Kidney (tissue), 14 donors: ENCODE data around the gene POLR3E. TPM values are rescaled to one million over a fixed set of nuclear protein-coding genes. Genes with fewer than 3 reads are reported as not detected.

Experiments used
- DNase-seq, 5 donors: peaks; one replicate each; pipeline ENCODE4 v3.0.0-alpha.2; 2013 to 2020
- FAIRE-seq: peaks from 2 replicates; lab custom pipeline; 2012; peaks lifted over from hg19 to GRCh38; lab: Jason Lieb, UNC
- H3K27ac ChIP-seq, 2 donors: one replicate each; pipeline ENCODE4 v1.7.0; 2013; ENCODE audit warnings: low read depth in 2 of 2, low read length in 2 of 2, inconsistent platforms in 1 of 2
- H3K27me3 ChIP-seq: one replicate; pipeline ENCODE4 v1.7.1; 2013; ENCODE audit warnings: low read length, inconsistent platforms; ENCODE audit not compliant: control insufficient read depth, insufficient read depth
- H3K36me3 ChIP-seq, 3 donors: one replicate each; pipeline versions ENCODE4 v1.7.0 to v1.7.1; 2013; ENCODE audit warnings: low read length in 3 of 3, control low read depth in 1 of 3, inconsistent platforms in 1 of 3; ENCODE audit not compliant: insufficient read depth in 3 of 3, control insufficient read depth in 2 of 3
- H3K4me1 ChIP-seq, 3 donors: one replicate each; pipeline versions ENCODE4 v1.7.0 to v1.7.1; 2013; ENCODE audit warnings: low read length in 3 of 3, inconsistent platforms in 1 of 3, low read depth in 1 of 3; ENCODE audit not compliant: control insufficient read depth in 2 of 3, insufficient read depth in 2 of 3
- H3K4me3 ChIP-seq, 3 donors: one replicate each; pipeline versions ENCODE4 v1.7.0 to v1.8.1; 2013; ENCODE audit warnings: low read length in 3 of 3, control low read depth in 1 of 3, inconsistent platforms in 1 of 3
- H3K9ac ChIP-seq, 3 donors: one replicate each; pipeline versions ENCODE4 v1.7.0 to v1.7.1; 2013; ENCODE audit warnings: low read length in 3 of 3, control low read depth in 1 of 3, inconsistent platforms in 1 of 3
- H3K9me3 ChIP-seq, 3 donors: one replicate each; pipeline versions ENCODE4 v1.7.0 to v1.7.1; 2013; ENCODE audit warnings: low read length in 3 of 3, control low read depth in 1 of 3, inconsistent platforms in 1 of 3; ENCODE audit not compliant: control insufficient read depth in 2 of 3, insufficient read depth in 1 of 3
- intact Hi-C: fragments of 100-400 bp; cut with DNase I; formaldehyde crosslinking; loops from one replicate; pipeline ENCODE4 v1.11.1; 2022
- polyA plus RNA-seq: library from polyadenylated mRNA; stranded (reverse); fragments of 350-450 nt; fragmentation: Illumina TruSeq; extraction: RNeasy Lipid Tissue Mini Kit (QIAGEN cat#74804); gene quantifications from one replicate; pipeline ENCODE4 v1.2.3, GENCODE V29; 2014; ENCODE audit warnings: low read depth, low replicate concordance; ENCODE audit not compliant: insufficient read depth
- total RNA-seq: library from RNA; stranded (reverse); fragmentation: NEBNext Ultra II Directional; extraction: Animal tissue kit (Norgen Biotek cat#: 25700); gene quantifications from one replicate; pipeline ENCODE4 v1.2.1, GENCODE V29; 2021
- TF ChIP-seq, protein P1 (sequence below): IDR thresholded peaks from 3 replicates; pipeline ENCODE4 v1.5.1; 2012; ENCODE audit warnings: mild to moderate bottlenecking, moderate library complexity, borderline replicate concordance; ENCODE audit not compliant: insufficient read depth; ENCODE audit errors: extremely low read depth
- donor health status: control.
- donor health status: control.
- donor health status: control.
- donor health status: control.
- donor health status: control.
- donor health status: DM: yes; HTN: yes; CAD: no.
- donor health status: Normal renal cell carcinoma (clear cell type).

Gene POLR3E
- total and polyA plus RNA-seq, 2 donors from 2014 or later: 21.3 to 41.4 TPM

GRCh38 chr16:22274916-22275315, 22.3 kb upstream of the POLR3E start:
- Histone ChIP-seq H3K9ac (no peak overlapping the region), H3K9me3 (no peaks in the 10 kb centered on the region), H3K27me3 (no peaks in the 10 kb centered on the region), H3K36me3 (peaks cover 0 to 3% (median 0%) of the 10 kb centered on the region in 3 donors), H3K27ac (no peak overlapping the region), H3K4me1 (no peaks in the 10 kb centered on the region), H3K4me3 (no peak overlapping the region)
- TF ChIP-seq, protein P1, sequence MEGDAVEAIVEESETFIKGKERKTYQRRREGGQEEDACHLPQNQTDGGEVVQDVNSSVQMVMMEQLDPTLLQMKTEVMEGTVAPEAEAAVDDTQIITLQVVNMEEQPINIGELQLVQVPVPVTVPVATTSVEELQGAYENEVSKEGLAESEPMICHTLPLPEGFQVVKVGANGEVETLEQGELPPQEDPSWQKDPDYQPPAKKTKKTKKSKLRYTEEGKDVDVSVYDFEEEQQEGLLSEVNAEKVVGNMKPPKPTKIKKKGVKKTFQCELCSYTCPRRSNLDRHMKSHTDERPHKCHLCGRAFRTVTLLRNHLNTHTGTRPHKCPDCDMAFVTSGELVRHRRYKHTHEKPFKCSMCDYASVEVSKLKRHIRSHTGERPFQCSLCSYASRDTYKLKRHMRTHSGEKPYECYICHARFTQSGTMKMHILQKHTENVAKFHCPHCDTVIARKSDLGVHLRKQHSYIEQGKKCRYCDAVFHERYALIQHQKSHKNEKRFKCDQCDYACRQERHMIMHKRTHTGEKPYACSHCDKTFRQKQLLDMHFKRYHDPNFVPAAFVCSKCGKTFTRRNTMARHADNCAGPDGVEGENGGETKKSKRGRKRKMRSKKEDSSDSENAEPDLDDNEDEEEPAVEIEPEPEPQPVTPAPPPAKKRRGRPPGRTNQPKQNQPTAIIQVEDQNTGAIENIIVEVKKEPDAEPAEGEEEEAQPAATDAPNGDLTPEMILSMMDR: no peak
- FAIRE-seq (no peak), DNase-seq (peak in 1 of 5 donors; percentile 6)
- intact Hi-C loops: no loop called here

GRCh38 chr16:22278441-22279230, 18.6 kb upstream of the POLR3E start:
- FAIRE-seq (no peak), DNase-seq (no peak)
- Histone ChIP-seq H3K4me1 (no peaks in the 10 kb centered on the region), H3K27me3 (no peaks in the 10 kb centered on the region), H3K9ac (no peak overlapping the region), H3K4me3 (no peak overlapping the region), H3K27ac (no peak overlapping the region), H3K9me3 (no peaks in the 10 kb centered on the region), H3K36me3 (peaks cover 0 to 5% (median 3%) of the 10 kb centered on the region in 3 donors)
- TF ChIP-seq, protein P1: no peak
- intact Hi-C loops: no loop called here

DNA sequence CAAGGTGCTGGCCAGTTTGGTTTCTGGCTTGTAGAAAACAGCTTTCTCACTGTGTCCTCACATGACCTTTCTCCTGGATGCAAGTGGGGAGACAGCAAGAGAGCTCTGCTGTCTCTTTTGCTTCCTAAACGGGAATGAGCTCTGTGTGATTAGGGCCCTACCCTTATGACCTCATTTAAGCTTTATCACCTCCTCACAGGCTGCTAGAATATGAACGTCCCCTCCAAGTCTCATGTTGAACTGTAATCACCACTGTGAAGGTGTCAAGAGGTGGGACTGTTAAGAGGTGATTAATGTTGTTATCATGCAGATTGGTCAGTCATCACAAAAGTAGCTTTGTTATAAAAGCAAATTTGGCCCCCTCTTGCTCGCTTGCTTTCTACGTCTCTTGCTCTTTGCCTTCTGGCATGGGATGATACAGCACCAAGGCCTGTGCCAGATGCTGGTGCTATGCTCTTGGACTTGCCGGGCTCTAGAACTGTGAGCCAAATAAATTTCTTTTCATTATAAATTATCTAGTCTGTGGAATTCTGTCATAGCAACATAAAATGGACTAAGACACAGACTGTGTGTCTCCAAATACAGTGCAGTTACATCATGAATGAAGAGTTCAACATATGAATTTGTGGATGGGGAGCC, 14.8 kb upstream of the POLR3E start:
- Histone ChIP-seq H3K9me3 (no peaks in the 10 kb centered on the region), H3K4me3 (no peak overlapping the region), H3K36me3 (peaks cover 0 to 5% (median 0%) of the 10 kb centered on the region in 3 donors), H3K9ac (no peak overlapping the region), H3K27me3 (no peaks in the 10 kb centered on the region), H3K27ac (no peak overlapping the region), H3K4me1 (no peaks in the 10 kb centered on the region)
- TF ChIP-seq, protein P1: no peak
- intact Hi-C loops: loop anchor here (10.0 kb wide), 1 partner anchor 68 kb away; no protein-coding TSS in a partner anchor
- no peak for DNase-seq
- no peak for FAIRE-seq
